Endometrial microvascular endothelial cells (primary cell): ENCODE results near the gene CAPN10. TPM values are rescaled to one million over a fixed set of nuclear protein-coding genes. Genes with fewer than 3 reads are reported as not detected.
"Not testable (repeated sequence)": the region's sequence is repeated elsewhere in the genome, so short reads cannot be mapped to it uniquely, and the experiment has no call there.

ENCODE experiments used
- in situ Hi-C: cut with HindIII; loops from 2 replicates; pipeline ENCODE4 v1.10.0; 2017; ENCODE audit warnings: low sequenced_read_pairs, low pct_unique_long_range_greater_than_20kb; ENCODE audit errors: inconsistent ontology term
- total RNA-seq: library from RNA; depleted of rRNA; stranded (reverse); fragments of >200 nt; gene quantifications from one replicate; pipeline ENCODE4 v1.2.3, GENCODE V29; 2015; ENCODE audit errors: inconsistent ontology term

Gene CAPN10
- 19.8 TPM for total RNA-seq

DNA sequence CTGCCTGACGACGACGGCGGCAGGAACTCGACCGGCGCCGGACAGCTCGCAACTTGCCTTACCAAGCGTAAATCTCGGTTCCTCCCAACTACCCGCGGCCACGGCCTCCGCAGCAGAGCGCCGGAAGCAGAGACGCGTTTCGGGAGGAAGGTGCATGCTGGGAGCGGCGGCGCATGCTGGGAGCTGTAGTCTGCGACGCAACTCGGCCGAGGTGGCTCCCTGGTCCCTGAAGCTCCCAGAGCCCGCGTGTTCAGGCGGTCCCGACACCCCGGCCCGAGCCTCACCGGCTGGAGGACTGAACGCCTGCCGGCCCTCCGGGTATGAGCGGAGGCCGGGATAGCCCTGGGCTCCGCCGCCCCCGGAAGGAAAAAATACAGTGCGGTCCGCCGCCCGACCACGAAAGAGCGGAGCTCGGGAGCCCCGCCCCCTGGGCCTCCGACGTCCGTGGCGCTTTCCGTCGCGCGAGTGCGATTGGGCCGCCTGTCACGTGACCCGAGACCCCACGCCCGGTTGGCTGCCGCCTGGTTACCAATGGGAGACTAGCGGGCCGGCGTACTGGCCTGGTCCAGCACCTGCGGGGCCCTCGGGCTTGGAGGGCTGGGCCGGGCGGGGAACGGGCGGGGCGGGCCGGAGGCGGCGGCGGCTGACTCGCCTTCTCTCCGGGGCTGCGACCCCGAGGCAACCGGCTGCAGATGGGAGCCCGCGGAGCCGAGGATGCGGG, at the start of gene CAPN10:
Gene CAPN10, plus strand, starts transcription at position 537 of the 721 bp plus-strand sequence. Its CDS starts 178 bp downstream, at position 715.
- in situ Hi-C loops: no loop called here

DNA sequence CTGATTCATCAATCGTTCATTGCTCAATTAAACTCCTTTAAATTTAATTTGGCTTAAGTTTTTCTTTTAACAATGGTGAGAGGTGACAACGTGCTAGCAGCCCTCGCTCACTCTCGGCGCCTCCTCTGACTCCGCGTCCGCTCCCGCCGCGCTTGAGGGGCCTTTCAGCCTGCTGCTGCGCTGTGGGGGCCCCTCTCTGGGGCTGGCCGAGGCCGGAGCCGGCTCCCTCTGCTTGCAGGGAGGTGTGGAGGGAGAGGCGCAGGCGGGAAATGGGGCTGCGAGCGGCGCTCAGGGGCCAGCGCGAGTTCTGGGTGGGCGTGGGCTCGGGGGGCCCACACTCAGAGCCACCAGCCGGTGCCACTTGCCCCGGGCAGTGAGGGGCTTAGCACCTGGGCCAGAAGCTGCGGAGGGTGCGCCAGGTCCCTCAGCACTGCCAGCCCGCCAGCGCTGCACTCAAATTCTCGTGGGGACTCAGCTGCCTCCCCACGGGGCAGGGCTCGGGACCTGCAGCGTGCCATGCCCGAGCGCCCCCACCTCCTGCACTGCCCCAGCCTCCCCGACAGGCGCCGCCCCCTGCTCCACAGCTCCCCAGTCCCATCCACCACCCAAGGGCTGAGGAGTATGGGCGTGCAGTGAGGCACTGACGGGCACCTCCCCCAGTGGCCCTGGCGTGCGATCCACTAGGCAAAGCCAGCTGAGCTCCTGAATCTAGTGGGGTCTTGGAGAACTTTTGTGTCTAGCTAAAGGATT, 48.3 kb upstream of the CAPN10 start:
- in situ Hi-C loops: no loop called here

- in situ Hi-C loops: not testable (repeated sequence)
Measured at GRCh38 chr2:240539101-240539500, 47.4 kb upstream of the CAPN10 start.

DNA sequence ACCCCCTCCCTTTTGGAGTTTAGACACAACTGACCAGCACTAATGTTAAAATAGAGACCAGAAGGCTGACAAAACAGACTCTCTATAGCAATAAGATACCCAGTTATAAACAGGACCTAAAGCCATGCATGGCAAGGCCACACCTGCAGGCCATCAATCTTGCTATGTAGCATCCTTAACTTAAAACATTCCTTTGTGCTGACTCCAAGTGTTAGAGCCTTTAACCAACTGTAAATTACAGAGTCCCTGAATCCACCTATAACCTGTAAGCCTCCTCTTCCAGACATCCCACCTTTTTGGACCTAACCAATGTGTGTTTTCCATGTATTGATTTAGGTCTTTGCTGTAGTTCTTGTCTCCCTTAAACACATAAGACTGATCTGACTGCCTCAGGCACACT, 46.6 kb upstream of the CAPN10 start:
- in situ Hi-C loops: no loop called here

GRCh38 chr2:240551288-240551687, 35.2 kb upstream of the CAPN10 start:
- in situ Hi-C loops: no loop called here

GRCh38 chr2:240551811-240552210, 34.7 kb upstream of the CAPN10 start:
- in situ Hi-C loops: no loop called here

- in situ Hi-C loops: no loop called here
Measured at GRCh38 chr2:240553956-240554480, 32.5 kb upstream of the CAPN10 start.

- in situ Hi-C loops: no loop called here
Measured at GRCh38 chr2:240554767-240555493, 31.6 kb upstream of the CAPN10 start.

DNA sequence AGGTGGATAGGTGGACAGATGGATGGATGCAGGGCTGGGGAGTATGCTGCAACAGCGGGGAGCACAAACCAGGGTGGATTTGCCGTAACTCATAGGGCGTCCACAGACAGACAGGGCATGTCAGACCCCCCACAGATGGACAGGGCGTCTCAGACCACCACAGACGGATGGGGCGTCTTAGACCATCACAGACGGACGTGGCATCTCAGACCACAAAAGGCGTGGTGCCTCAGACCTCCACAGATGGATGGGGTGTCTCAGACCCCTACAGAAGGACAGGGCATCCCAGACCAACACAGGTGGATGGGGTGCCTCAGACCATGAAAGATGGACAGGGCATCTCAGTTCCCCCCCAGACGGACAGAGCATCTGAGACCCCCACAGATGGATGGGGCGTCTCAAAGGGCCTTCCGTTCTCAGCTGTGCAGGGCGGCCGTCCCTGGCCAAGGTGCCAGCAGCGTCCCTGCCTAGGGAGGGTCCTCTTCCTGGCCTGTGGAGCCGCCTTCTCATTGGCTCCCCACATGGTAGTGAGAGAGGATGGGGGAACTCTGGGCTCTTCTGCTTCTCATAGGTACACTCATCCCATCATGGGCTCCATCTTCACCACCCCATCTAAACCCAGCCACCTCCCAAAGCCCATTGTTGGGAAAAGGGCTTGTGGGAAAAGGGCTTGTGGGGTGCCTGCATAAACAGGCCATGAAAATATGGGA, 30.8 kb upstream of the CAPN10 start:
- in situ Hi-C loops: no loop called here

DNA sequence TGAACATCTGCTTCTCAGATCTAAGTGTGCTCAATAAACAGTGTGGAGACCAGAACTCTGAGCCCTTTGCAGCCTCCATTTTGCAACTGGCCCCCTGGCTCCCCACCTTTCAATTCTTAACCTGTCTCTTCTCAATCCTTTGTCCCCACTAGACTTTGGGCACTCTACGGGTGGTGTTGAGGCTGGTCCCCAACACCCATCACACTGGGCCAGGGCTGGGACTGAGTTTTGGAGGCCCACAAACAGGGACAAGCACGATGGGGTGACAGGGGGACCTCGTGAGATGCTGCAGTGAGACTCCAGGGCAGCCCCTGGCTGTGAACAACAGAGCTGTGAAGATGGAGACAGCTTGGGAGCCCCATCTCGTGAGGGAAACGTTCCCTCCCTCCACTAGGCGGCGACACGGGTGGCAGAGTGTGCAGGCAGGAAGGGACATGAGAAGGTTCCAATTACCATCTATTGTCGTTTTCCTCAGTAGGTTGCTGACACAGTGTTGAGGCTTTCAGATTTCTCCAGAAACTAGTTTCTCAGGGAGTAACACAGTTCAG, 29.9 kb upstream of the CAPN10 start:
- in situ Hi-C loops: no loop called here

DNA sequence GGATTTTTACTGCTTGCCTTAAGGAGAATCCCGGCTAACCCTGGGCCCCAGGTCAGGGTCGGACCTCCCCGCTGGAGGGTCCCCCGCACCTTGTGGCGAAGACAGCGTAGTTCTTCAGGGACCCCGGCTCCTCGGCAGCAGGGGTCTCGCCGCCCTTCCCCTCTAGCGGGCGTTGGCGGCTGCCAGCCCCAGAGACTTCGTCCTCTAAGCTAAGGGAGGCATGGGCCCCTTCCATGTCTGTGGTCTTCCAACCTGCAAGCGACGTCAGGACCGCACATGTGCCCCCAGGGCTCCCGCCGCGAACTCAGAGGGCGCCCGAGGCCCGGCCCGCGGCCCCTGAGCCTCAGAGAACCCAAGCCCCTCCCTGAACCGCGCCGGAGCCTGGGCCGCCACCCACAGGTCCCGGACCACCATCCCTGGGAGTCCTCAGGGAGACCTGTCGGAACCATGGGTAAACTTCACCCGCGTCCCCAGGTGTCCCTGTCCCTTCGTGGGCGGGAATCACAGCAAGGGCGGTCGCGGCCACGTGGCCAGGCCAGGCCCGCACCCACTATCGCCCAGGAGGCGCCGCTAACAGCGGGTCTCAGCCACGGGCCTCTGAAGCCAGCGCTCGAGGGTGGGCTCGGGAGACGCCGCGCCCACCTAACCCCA, 29.3 kb upstream of the CAPN10 start:
- in situ Hi-C loops: no loop called here

GRCh38 chr2:240557808-240558207, 28.7 kb upstream of the CAPN10 start, which contains the start of gene ANKMY1:
Gene ANKMY1 (minus strand): TSS chr2:240557988. CDS start chr2:240557335, 653 bp downstream.
- in situ Hi-C loops: no loop called here

DNA sequence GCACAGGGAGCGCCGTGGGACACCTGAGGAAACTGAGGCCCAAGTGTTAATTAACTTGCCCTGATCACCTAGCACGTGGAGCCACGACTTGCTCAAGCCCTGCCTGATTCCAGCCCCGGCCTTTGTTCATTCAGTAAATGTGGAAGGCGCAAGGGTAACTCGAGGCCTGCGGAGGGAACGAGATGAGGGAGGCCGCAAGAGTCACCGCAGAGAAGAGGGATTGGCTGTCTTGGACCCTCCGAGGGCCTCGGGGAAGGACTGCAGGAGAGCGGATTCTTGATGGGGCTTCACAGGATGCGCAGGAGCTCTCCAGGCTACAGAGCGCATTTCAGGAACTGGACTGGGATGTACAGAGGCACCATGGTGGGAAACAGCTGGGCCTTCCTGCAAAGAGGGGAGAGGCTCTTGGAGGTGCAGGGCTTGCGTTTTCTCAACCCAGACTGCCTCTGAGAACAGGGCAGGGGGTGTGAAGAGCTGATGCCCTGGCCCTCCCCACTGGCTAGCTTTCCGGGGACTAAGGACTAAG, 28.2 kb upstream of the CAPN10 start:
- in situ Hi-C loops: no loop called here

DNA sequence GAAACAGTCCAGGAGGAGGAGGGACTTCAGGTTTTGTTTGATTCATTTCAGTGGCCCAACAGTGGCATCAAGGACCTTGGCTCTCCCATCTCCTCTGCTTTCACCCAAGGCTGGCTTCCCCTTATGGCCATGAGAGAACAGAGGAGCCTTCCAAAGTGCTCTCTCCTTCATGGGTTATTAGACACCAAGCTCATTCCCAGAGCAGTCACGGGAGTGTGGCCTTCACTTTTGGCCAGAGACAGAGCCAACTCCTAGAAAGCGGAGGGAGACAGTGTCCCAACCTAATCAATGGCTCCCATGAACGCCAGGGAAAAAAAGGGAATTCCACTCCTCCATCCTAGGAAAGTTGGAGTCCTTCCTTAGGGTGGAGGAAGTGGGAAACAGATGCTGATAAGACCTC, 27.2 kb upstream of the CAPN10 start:
- in situ Hi-C loops: no loop called here

- in situ Hi-C loops: no loop called here
Measured at GRCh38 chr2:240560084-240560479, 26.5 kb upstream of the CAPN10 start, which contains the start of gene DUSP28. Gene DUSP28 (plus strand): TSS chr2:240560357. CDS start chr2:240560685, 328 bp downstream.

- in situ Hi-C loops: no loop called here
Measured at GRCh38 chr2:240560480-240561324, 25.8 kb upstream of the CAPN10 start.
